ENCODE results near the gene CCDC141. TPM values are rescaled to one million over a fixed set of nuclear protein-coding genes. Genes with fewer than 3 reads are reported as not detected.

The CCDC141 gene
- polyA plus RNA-seq, 1 donor: 0.70 TPM

DNA sequence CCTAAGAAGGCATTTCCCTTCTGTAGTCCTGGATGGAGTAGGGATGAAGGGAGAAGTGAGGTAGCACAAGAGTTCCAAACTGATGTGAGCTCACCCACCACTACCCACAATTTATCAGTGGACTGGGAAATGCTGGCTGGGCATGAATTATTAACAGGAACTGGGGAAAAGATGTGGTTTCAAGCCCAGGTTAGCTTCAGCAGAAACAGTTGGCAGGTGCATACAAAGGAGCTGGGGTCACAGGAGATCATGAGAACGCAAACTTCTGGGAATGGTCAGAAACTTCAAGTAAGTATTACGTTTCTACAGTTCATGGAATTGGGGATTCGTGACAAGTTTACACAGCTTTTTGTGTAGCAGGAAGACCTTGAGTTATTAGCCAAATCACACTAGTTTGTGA lies 5.4 kb downstream of the CCDC141 start:
- Histone ChIP-seq H3K9me3 (ENCODE audit: control insufficient read depth, low read depth, low read length) (no peaks in the 10 kb centered on the region), H3K27me3 (ENCODE audit: control insufficient read depth, insufficient read depth, low read length) (no peaks in the 10 kb centered on the region), H3K36me3 (ENCODE audit: control insufficient read depth, insufficient read depth, low read length) (peaks cover 5% of the 10 kb centered on the region), H3K4me3 (ENCODE audit: low read length) (no peak overlapping the region), H3K27ac (ENCODE audit: low read length) (no peak overlapping the region), H3K4me1 (ENCODE audit: control insufficient read depth, insufficient read depth, low read length) (peaks cover 10% of the 10 kb centered on the region)
- no CpG with 5 or more reads among the region's 3 CpGs for WGBS (ENCODE audit: insufficient coverage, low lambda C conversion rate)
- no peak for DNase-seq

DNA sequence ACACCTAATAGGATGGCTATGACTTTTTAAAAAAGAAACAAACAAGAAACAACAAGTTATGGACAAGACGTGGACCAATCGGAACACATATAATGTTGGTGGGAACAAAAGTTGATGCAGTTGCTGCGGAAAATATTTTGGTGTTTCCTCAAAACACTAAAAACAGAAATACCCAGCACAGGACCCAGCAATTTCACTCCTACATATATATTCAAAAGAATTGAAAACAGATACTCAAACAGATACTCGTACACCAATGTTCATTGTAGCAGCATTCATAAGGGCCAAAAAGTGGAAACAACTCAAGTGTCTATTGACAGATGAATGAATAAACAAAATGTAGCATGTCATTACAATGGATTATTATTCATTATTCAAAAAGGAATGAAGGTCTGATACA lies 12.1 kb downstream of the CCDC141 start:
- Histone ChIP-seq H3K9me3 (ENCODE audit: control insufficient read depth, low read depth, low read length) (no peaks in the 10 kb centered on the region), H3K4me1 (ENCODE audit: control insufficient read depth, insufficient read depth, low read length) (no peaks in the 10 kb centered on the region), H3K27me3 (ENCODE audit: control insufficient read depth, insufficient read depth, low read length) (no peaks in the 10 kb centered on the region), H3K36me3 (ENCODE audit: control insufficient read depth, insufficient read depth, low read length) (no peaks in the 10 kb centered on the region), H3K4me3 (ENCODE audit: low read length) (no peak overlapping the region), H3K27ac (ENCODE audit: low read length) (no peak overlapping the region)
- no peak for DNase-seq
- WGBS (ENCODE audit: insufficient coverage, low lambda C conversion rate): 100% methylated on average over 3 of the region's 4 CpGs

- DNase-seq: no peak
- Histone ChIP-seq H3K27me3 (ENCODE audit: control insufficient read depth, insufficient read depth, low read length) (no peaks in the 10 kb centered on the region), H3K4me1 (ENCODE audit: control insufficient read depth, insufficient read depth, low read length) (no peaks in the 10 kb centered on the region), H3K4me3 (ENCODE audit: low read length) (no peak overlapping the region), H3K9me3 (ENCODE audit: control insufficient read depth, low read depth, low read length) (no peaks in the 10 kb centered on the region), H3K36me3 (ENCODE audit: control insufficient read depth, insufficient read depth, low read length) (no peaks in the 10 kb centered on the region), H3K27ac (ENCODE audit: low read length) (no peak overlapping the region)
- WGBS (ENCODE audit: insufficient coverage, low lambda C conversion rate): no CpG with 5 or more reads among the region's 4 CpGs
Measured at GRCh38 chr2:179036353-179036905, 13.5 kb downstream of the CCDC141 start.

GRCh38 chr2:179031731-179032408 lies 18.1 kb downstream of the CCDC141 start:
- Histone ChIP-seq H3K27ac (ENCODE audit: low read length) (no peak overlapping the region), H3K36me3 (ENCODE audit: control insufficient read depth, insufficient read depth, low read length) (no peaks in the 10 kb centered on the region), H3K4me1 (ENCODE audit: control insufficient read depth, insufficient read depth, low read length) (no peaks in the 10 kb centered on the region), H3K9me3 (ENCODE audit: control insufficient read depth, low read depth, low read length) (peaks cover 6% of the 10 kb centered on the region), H3K27me3 (ENCODE audit: control insufficient read depth, insufficient read depth, low read length) (no peaks in the 10 kb centered on the region), H3K4me3 (ENCODE audit: low read length) (no peak overlapping the region)
- no CpG with 5 or more reads among the region's 2 CpGs for WGBS (ENCODE audit: insufficient coverage, low lambda C conversion rate)
- DNase-seq: no peak

GRCh38 chr2:179024445-179024844 lies 25.5 kb downstream of the CCDC141 start:
- no CpG with 5 or more reads among the region's 2 CpGs for WGBS (ENCODE audit: insufficient coverage, low lambda C conversion rate)

DNA sequence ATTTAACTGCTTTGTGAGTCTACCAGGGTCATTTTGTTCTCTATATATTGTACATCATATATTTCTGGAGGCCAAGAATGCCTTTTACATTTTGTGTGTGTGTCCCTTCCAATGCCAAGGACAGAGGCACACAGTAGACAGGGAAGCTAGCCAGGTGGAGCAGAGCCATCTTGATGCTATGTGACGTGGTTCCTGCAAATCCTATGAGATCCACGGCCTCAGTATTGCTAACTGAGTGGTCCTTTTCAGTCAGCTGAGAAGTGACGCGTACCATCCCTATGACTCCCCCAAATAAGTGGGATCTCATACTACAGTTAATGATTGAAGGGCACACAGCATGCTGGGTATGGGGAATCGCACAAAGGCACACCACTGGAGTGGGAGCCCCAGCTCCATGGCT lies 27.3 kb downstream of the CCDC141 start:
- H3K36me3 ChIP-seq (ENCODE audit: control insufficient read depth, insufficient read depth, low read length): no peaks in the 10 kb centered on the region
- whole genome bisulfite sequencing (ENCODE audit: insufficient coverage, low lambda C conversion rate): no CpG with 5 or more reads among the region's 5 CpGs

More at GRCh38 chr2:179024445-179024844, 25.5 kb downstream of the CCDC141 start:
- Histone ChIP-seq H3K4me3 (ENCODE audit: low read length) (no peak overlapping the region), H3K27me3 (ENCODE audit: control insufficient read depth, insufficient read depth, low read length) (no peaks in the 10 kb centered on the region), H3K27ac (ENCODE audit: low read length) (no peak overlapping the region), H3K4me1 (ENCODE audit: control insufficient read depth, insufficient read depth, low read length) (no peaks in the 10 kb centered on the region), H3K36me3 (ENCODE audit: control insufficient read depth, insufficient read depth, low read length) (no peaks in the 10 kb centered on the region), H3K9me3 (ENCODE audit: control insufficient read depth, low read depth, low read length) (peaks cover 14% of the 10 kb centered on the region)
- DNase-seq: no peak

GRCh38 chr2:179021258-179021657 lies 28.7 kb downstream of the CCDC141 start:
- 70% methylated on average over 2 of the region's 2 CpGs for WGBS (ENCODE audit: insufficient coverage, low lambda C conversion rate)
- Histone ChIP-seq H3K27ac (ENCODE audit: low read length) (no peak overlapping the region), H3K4me3 (ENCODE audit: low read length) (no peak overlapping the region), H3K9me3 (ENCODE audit: control insufficient read depth, low read depth, low read length) (peaks cover 2% of the 10 kb centered on the region), H3K4me1 (ENCODE audit: control insufficient read depth, insufficient read depth, low read length) (no peaks in the 10 kb centered on the region), H3K27me3 (ENCODE audit: control insufficient read depth, insufficient read depth, low read length) (no peaks in the 10 kb centered on the region), H3K36me3 (ENCODE audit: control insufficient read depth, insufficient read depth, low read length) (no peaks in the 10 kb centered on the region)
- no peak for DNase-seq

More for the DNA sequence above, 27.3 kb downstream of the CCDC141 start:
- DNase-seq: no peak
- peaks cover 10% of the 10 kb centered on the region for H3K9me3 ChIP-seq (ENCODE audit: control insufficient read depth, low read depth, low read length)
- no peak overlapping the region for H3K4me3 ChIP-seq (ENCODE audit: low read length)
- no peak overlapping the region for H3K27ac ChIP-seq (ENCODE audit: low read length)
- H3K4me1 ChIP-seq (ENCODE audit: control insufficient read depth, insufficient read depth, low read length): no peaks in the 10 kb centered on the region
- H3K27me3 ChIP-seq (ENCODE audit: control insufficient read depth, insufficient read depth, low read length): no peaks in the 10 kb centered on the region

- Histone ChIP-seq H3K4me1 (ENCODE audit: control insufficient read depth, insufficient read depth, low read length) (no peaks in the 10 kb centered on the region), H3K36me3 (ENCODE audit: control insufficient read depth, insufficient read depth, low read length) (no peaks in the 10 kb centered on the region), H3K4me3 (ENCODE audit: low read length) (no peak overlapping the region), H3K27ac (ENCODE audit: low read length) (no peak overlapping the region), H3K27me3 (ENCODE audit: control insufficient read depth, insufficient read depth, low read length) (no peaks in the 10 kb centered on the region), H3K9me3 (ENCODE audit: control insufficient read depth, low read depth, low read length) (no peaks in the 10 kb centered on the region)
- no CpG with 5 or more reads among the region's 3 CpGs for WGBS (ENCODE audit: insufficient coverage, low lambda C conversion rate)
- DNase-seq: peak; percentile 6 to 8
Measured at GRCh38 chr2:179020156-179020750, 29.7 kb downstream of the CCDC141 start.

DNA sequence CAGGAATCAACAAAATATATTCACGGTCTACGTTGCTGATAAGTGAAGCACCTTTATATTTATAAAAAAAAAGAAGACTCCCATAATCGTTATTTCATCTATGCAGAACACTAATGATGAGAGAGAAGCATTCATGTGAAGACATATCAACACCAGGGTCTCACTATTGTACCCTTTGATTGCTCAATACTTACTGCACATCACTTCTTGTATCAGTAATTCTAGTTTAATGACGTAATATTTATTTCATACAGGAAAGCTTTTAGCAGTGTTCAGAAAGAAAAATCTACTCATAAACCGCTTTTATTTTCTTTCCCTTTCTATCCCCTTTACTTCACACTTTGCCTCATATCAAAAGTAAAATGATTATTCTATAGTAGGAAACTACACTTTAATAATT lies 30.7 kb downstream of the CCDC141 start:
- DNase-seq: no peak
- no peaks in the 10 kb centered on the region for H3K36me3 ChIP-seq (ENCODE audit: control insufficient read depth, insufficient read depth, low read length)
- H3K27ac ChIP-seq (ENCODE audit: low read length): no peak overlapping the region

DNA sequence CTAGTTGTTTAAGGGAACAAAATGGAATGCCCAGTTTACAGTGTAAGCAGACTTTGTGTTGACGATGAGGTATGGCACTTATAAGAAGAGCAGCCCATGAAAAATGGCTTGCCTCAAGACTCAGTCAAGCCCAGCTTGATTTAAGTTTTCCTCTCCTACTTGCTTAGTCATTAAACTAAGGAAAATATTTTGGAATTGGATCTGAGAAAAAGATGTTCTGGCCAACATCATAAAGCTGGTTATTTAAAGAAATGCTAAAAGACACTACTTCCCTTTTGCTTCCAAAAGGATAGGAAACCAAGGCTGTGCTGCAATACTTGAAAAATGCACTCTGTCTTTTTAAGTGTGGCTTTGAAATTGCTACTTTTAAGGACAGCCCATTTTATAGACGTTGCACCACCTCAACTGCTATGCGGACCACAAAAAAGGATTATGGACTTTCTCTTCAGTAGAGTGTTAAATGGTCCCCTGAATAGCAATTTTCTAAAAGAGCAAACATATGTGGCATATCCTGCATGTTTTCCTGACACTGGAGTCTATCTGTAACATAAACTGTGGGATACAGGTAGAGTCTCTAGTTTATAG lies 32.1 kb downstream of the CCDC141 start:
- H3K27me3 ChIP-seq (ENCODE audit: control insufficient read depth, insufficient read depth, low read length): no peaks in the 10 kb centered on the region
- H3K9me3 ChIP-seq (ENCODE audit: control insufficient read depth, low read depth, low read length): peaks cover 4% of the 10 kb centered on the region
- H3K4me3 ChIP-seq (ENCODE audit: low read length): no peak overlapping the region
- no peaks in the 10 kb centered on the region for H3K36me3 ChIP-seq (ENCODE audit: control insufficient read depth, insufficient read depth, low read length)
- DNase-seq: no peak
- no CpG with 5 or more reads among the region's 3 CpGs for WGBS (ENCODE audit: insufficient coverage, low lambda C conversion rate)
- no peak overlapping the region for H3K27ac ChIP-seq (ENCODE audit: low read length)
- H3K4me1 ChIP-seq (ENCODE audit: control insufficient read depth, insufficient read depth, low read length): no peaks in the 10 kb centered on the region

More for the DNA sequence above, 30.7 kb downstream of the CCDC141 start:
- H3K4me1 ChIP-seq (ENCODE audit: control insufficient read depth, insufficient read depth, low read length): no peaks in the 10 kb centered on the region
- no peaks in the 10 kb centered on the region for H3K9me3 ChIP-seq (ENCODE audit: control insufficient read depth, low read depth, low read length)
- H3K27me3 ChIP-seq (ENCODE audit: control insufficient read depth, insufficient read depth, low read length): no peaks in the 10 kb centered on the region
- H3K4me3 ChIP-seq (ENCODE audit: low read length): no peak overlapping the region
- 100% methylated on average over 3 of the region's 5 CpGs for WGBS (ENCODE audit: insufficient coverage, low lambda C conversion rate)

All from large intestine (tissue), 3 donors.